Effector CD8-positive, alpha-beta T cell (primary cell): ENCODE results near the gene TPM1.

ENCODE experiments used
- DNase-seq: peaks from one replicate; lab custom pipeline; 2025; lab: John Stamatoyannopoulos, UW

TPM1 gene

GRCh38 chr15:63075015-63075983 lies 32.8 kb downstream of the TPM1 start:
- no peak for DNase-seq

DNA sequence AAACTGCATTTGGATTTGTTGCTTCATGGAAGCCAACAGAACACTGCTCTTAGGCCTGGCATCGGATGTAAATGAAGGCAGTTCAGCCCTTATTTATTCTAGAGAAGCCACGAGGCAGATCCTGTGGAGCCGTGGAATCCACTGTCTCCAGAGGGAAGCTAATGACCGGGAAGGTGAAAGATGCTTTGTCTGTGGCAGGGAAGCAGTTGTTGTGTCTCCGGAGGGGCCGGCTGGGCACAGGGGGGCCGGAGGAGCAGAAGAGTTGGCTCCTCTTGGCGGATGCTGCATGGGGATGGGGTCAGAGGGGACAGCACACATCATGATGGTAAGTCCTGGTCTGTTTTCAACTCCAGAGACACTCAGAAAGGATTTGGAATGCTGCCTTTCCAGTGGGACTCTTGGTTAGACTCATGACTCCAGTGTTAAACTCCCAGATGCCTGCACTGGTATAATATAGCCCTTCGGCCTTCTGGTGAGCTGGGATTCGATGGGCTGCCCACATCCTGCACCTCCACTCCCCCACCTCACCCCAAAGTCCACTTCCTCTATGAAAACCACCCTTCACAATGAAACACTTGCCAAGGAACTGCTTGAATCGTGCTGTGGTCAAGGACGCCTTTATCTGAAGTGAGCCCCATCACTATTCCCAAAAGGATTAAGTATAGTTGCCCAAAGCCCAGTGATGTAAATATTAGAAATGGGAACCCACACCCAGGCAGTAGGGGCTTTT lies 33.6 kb downstream of the TPM1 start:
- no peak for DNase-seq

DNA sequence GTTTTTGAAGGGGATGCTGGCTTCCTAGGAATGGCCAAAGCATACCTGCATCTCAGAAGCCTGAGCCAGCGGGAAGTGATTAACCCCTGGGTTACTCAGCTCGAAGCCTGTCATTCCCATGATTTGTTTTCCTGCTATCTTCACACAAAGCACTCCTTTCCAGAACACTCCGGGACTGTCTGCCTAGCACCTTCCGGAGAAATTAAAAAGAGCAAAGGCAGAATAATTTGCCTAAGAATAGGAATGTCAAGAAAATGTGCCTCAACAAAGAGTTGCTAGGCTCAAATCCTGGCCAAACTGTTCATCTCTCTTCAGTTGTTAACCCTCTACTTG lies 34.1 kb downstream of the TPM1 start:
- DNase-seq, result no peak

- DNase-seq, result no peak
These were observed 35.4 kb downstream of the TPM1 start for GRCh38 chr15:63077952-63078351.

DNA sequence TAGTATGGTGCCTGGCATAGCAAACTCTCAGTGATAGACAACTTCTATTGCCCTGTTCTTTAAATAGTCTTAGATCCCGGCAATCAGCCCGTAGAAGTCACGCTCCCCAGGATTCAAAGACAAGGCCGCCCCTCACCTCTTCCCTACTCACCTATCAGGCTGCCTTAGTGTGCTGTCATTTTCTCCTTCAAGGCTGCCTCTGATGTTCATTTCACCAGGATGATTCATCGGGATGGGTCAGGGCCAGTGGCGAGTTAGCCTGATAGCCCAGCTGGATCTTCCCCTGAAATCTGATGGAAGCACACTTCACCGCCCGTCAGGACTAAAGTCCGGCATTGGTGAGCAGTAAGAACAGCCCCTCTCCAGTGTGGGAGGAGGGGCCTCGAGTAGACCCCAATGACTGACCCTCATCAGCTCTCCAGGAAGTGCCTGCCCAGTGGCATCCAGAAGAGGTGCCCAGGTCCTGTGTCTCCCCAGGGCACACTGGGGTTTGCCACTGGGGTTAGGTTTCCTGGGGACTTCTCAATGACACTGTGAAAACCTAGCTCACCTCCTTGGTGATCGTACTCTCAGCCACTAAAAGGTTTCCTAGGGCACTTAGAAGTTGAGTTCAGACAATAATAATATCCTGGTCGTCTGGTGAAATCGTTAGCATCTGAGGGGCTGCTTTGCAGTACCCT lies 37.5 kb downstream of the TPM1 start:
- DNase-seq, result no peak

GRCh38 chr15:63080634-63081250 lies 38.2 kb downstream of the TPM1 start:
- DNase-seq, result no peak

DNA sequence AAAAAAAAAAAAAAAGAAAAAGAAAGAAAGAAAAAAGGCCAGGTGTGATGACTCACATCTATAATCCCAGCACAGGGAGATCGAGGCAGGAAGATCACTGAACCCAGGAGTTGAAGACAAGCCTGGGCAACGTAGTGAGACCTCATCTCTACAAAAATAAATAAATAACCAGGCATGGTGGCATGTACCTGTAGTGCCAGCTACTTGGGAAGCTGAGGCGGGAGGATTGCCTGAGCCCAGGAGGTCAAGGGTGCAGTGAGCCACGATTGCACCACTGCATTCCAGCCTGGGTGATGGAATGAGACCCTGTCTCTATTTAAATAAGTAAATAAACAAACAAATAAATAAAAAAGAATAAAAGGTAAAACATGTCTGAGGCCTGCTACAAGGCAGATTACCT lies 39.8 kb downstream of the TPM1 start:
- DNase-seq, result no peak

GRCh38 chr15:63083044-63083443 lies 40.5 kb downstream of the TPM1 start:
- DNase-seq, result no peak

DNA sequence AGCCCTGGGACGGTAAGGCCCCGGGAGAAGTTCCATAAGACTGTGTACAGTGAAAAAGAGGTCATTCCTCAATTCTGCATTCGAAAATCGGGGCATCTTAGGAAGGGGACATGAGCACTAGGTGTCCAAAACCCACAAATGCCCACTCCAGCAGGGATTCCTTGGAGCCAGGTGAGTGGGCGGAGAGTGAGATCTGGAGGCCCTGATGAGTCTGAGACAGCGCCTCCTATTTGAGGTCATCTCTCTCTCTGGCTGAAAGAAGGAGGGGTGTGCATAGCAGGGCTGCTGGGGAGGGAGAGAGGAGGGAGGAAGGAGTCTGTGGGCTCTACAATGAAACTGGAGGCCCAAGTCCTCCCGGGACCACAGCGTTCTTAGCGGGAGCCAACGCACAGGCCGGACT lies 41.0 kb downstream of the TPM1 start:
- no peak for DNase-seq

GRCh38 chr15:63084806-63085205 lies 42.3 kb downstream of the TPM1 start:
- no peak for DNase-seq

GRCh38 chr15:63085289-63085688 lies 42.7 kb downstream of the TPM1 start:
- no peak for DNase-seq

DNA sequence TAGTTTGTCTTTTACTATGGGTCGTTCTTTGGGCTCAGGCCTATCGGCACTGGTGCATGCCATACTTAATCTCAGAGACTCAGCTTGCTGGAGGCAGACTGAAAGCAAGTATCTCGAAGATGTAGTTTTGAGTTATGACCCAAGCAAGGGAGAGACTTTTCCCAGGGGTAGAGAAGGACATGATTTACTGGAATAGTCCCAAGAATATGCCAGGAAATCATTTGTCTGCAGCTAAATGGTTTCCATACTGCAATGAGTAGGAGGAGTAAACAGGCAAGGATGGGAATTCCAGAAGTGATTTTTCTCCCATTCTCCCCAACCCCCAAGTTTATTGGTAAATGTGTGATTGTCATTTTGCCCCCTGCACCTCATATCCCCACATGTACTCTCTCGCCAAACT lies 43.7 kb downstream of the TPM1 start:
- no peak for DNase-seq

DNA sequence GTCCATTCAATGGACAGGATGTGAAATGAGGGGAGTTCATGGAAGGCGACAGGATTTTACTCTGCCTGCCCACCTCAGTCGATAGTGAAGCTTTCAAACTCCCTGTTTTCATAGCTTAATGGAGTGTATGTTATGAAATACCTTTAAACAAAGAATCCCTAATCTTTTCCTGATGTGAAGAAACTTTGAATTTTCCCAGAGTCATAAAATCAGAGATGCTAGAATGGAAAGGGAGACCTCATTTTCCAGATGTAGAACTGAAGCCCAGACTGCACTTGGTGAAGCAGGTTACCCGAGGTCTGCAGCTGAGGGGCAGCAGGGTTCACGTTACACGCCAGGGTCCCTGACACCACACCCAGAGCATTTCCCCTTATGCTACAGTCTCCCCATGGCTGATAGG lies 44.4 kb downstream of the TPM1 start:
- DNase-seq, result no peak

- no peak for DNase-seq
These were observed 46.1 kb downstream of the TPM1 start for GRCh38 chr15:63088533-63089245.

DNA sequence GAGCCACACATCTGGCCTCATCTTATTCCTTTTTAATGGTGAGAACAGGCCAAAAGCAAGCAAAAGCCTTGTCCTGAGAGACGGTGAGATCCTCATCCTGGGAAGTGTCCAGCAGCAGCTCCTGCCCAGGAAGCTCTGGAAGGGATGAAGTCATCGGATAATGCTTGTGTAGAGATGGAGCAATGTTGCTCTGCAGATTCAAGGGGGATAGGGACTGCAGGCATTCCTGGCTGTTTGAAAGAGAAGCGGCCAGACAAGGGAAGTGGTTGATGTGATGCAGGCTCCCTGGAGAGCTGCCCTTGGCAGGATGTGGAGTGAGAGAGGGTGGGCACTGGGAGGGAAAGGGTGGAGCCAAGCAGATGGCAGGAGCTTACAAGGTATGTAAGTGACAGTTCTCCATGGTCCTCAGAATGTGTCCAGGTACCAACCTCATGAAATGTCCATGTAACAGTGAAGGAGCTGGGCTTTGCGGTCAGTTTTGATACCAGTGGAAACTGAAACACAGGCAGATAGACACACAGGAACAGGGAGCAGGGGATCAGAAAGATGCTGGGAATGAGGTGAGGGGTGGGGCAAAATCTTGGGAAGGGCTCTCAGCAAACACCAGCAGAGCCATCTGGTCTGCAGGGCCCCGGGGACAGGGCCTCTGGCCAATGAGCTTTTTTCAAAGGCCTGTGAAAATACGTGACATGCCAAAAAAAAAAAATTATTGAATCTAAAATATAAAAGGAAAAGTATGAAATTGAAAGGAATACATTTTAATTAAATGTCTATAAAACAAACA lies 46.9 kb downstream of the TPM1 start:
- DNase-seq, result no peak

DNA sequence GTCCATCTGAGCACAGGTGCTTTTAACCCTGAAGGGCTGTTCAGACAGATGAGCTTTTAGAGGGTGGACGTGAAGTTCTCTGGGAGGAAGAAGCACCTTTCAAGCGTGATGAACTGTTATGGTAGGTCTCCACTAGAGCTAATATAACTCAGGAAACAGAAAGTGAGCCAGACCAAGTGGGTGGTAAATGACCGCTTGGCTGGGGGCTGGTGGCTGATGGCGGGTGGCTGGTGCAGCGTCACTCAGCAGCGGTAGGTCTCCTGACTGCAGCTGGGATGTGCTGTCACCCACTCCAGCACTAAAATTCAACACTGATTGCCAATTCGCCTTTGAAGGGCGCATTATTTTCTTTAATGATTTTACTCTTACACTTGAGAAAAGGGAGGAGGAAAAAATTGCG lies 47.9 kb downstream of the TPM1 start:
- no peak for DNase-seq

GRCh38 chr15:63090887-63091286 lies 48.3 kb downstream of the TPM1 start:
- DNase-seq, result no peak

GRCh38 chr15:63091679-63092446 lies 49.3 kb downstream of the TPM1 start:
- DNase-seq, result no peak

GRCh38 chr15:63093486-63094205 lies 51.1 kb downstream of the TPM1 start:
- DNase-seq, result peak; percentile 45
